PC-9 (cell line): ENCODE measurements around the gene LAMC3.

Experiments used
- EZH2 ChIP-seq: fragments of 200-600 bp; sonication (generic); IDR thresholded peaks from 2 replicates; pipeline ENCODE4 v1.8.0; 2017; ENCODE audit warnings: antibody characterized with exemption, low read depth
- TF ChIP-seq, protein P1 (sequence below): fragments of 200-600 bp; sonication (generic); conservative IDR thresholded peaks from 2 replicates; pipeline ENCODE4 v1.6.1; 2017; ENCODE audit warnings: mixed run types, antibody characterized with exemption, mild to moderate bottlenecking, moderate library complexity

DNA sequence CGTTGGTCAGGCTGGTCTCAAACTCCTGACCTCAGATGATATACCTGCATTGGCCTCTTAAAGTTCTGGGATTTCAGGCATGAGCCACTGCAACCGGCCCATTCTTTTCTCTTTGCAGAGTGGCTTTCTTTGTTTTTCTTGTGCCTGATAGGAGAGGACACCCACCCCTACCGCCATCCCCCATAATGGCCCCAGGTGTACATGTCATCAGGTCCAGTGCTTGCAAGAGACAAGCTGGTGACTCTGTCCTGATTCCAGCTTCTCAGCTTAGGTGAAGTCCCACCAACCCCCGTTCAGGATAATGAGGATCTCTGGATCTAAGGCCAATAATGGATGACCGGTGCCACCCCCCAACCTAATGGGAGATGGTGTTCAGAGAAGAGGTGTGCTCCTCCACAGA is 85.0 kb downstream of the LAMC3 start:
- no peak for TF ChIP-seq EZH2
- TF ChIP-seq, protein P1, sequence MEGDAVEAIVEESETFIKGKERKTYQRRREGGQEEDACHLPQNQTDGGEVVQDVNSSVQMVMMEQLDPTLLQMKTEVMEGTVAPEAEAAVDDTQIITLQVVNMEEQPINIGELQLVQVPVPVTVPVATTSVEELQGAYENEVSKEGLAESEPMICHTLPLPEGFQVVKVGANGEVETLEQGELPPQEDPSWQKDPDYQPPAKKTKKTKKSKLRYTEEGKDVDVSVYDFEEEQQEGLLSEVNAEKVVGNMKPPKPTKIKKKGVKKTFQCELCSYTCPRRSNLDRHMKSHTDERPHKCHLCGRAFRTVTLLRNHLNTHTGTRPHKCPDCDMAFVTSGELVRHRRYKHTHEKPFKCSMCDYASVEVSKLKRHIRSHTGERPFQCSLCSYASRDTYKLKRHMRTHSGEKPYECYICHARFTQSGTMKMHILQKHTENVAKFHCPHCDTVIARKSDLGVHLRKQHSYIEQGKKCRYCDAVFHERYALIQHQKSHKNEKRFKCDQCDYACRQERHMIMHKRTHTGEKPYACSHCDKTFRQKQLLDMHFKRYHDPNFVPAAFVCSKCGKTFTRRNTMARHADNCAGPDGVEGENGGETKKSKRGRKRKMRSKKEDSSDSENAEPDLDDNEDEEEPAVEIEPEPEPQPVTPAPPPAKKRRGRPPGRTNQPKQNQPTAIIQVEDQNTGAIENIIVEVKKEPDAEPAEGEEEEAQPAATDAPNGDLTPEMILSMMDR: no peak
